ENCODE measurements around the gene PON1.

Gene PON1

DNA sequence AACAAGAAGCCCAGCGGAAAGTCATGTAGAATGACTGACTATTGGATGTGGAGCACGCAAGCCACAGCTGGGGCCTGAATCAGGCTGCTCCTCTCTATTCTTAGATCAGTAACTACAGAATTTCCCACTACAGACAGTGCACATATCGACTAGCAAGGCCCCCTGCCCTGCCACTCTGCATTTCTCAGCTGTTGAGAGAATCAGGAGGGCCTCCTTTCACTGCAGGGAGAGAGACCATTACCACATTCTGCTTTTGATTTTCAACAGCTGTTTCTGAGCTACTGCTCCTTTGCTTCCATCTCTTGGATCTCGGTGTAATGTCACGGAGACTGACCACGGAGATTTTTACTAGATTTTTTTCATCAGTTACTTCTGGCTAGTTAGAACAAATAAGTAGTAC, 73.8 kb downstream of the PON1 start:
- no peak for DNase-seq
